ENCODE data around the gene SARS2. TPM values are rescaled to one million over a fixed set of nuclear protein-coding genes. Genes with fewer than 3 reads are reported as not detected.

SARS2 gene
- 27.8 and 32.5 TPM in 2 replicates for total RNA-seq

GRCh38 chr19:38929929-38930775 is at the start of gene SARS2:
TSS of gene SARS2 (minus strand) at chr19:38930763. CDS start at chr19:38930736, 27 bp downstream.

GRCh38 chr19:38975214-38975860 is 44.8 kb upstream of the SARS2 start, which contains the start of gene FBXO17:
TSS of gene FBXO17 (minus strand) at chr19:38975742. CDS start at chr19:38950319, 25,423 bp downstream.

GRCh38 chr19:38930776-38931520 is 385 bp upstream of the SARS2 start, which contains the start of gene MRPS12:
TSS of gene MRPS12 (plus strand) at chr19:38930944. CDS start at chr19:38931295, 351 bp downstream.

GRCh38 chr19:38899447-38900201 is 30.9 kb downstream of the SARS2 start, which contains the start of the genes NFKBIB and SIRT2:
TSS of gene NFKBIB (plus strand) at chr19:38899969. CDS start at chr19:38900033, 64 bp downstream.
TSS of gene SIRT2 (minus strand) at chr19:38899618. CDS start at chr19:38899521, 97 bp downstream.

GRCh38 chr19:38877781-38878574 is 52.6 kb downstream of the SARS2 start, which contains the start of gene RINL:
TSS of gene RINL (minus strand) at chr19:38878275. CDS start at chr19:38876742, 1,533 bp downstream.

Other genes with a start within 250 kb of the SARS2 start
- gene CAPN12, start 186.3 kb downstream of the SARS2 start, total RNA-seq, result 0.13 and 0.16 TPM in 2 replicates
- not detected in 2 replicates for gene LGALS7, start 157.2 kb downstream of the SARS2 start, total RNA-seq
- gene LGALS7B, start 141.6 kb downstream of the SARS2 start, total RNA-seq, result not detected in 2 replicates
- gene LGALS4, start 117.8 kb downstream of the SARS2 start, total RNA-seq, result not detected in 2 replicates
- gene ECH1, start 99.0 kb downstream of the SARS2 start, total RNA-seq, result 66.3 and 91.7 TPM in 2 replicates
- 221 and 279 TPM in 2 replicates for gene HNRNPL, start 80.8 kb downstream of the SARS2 start, total RNA-seq
- 4.5 and 5.8 TPM in 2 replicates for gene RINL, start 52.5 kb downstream of the SARS2 start, total RNA-seq
- 43.0 and 53.8 TPM in 2 replicates for gene SIRT2, start 31.1 kb downstream of the SARS2 start, total RNA-seq
- 16.2 and 20.2 TPM in 2 replicates for gene NFKBIB, start 30.8 kb downstream of the SARS2 start, total RNA-seq
- 0.16 TPM in 1 of 2 replicates, not detected in the other for gene CCER2, start 18.6 kb downstream of the SARS2 start, total RNA-seq
- 32.4 and 61.2 TPM in 2 replicates for gene MRPS12, start 181 bp upstream of the SARS2 start, total RNA-seq
- gene FBXO17, start 45.0 kb upstream of the SARS2 start, total RNA-seq, result 24.3 and 39.8 TPM in 2 replicates
- gene FBXO27, start 101.8 kb upstream of the SARS2 start, total RNA-seq, result 2.1 and 3.4 TPM in 2 replicates
- gene ACP7, start 153.6 kb upstream of the SARS2 start, total RNA-seq, result 0.26 TPM in 1 of 2 replicates, not detected in the other
- gene PAK4, start 195.0 kb upstream of the SARS2 start, total RNA-seq, result 12.0 and 13.6 TPM in 2 replicates

Measured in epithelial cell of alveolus of lung (primary cell).